Lower leg skin (tissue), 3 donors: ENCODE measurements around the gene GTF2IRD1.

Experiments
- CTCF ChIP-seq, 3 donors: fragments of 450-650 bp; IDR thresholded peaks; one replicate each; pipeline ENCODE4 v1.5.1; 2016; ENCODE audit warnings: antibody characterized with exemption in 3 of 3, mild to moderate bottlenecking in 3 of 3, moderate library complexity in 2 of 3
- POLR2A ChIP-seq, 2 donors: fragments of 450-650 bp; IDR thresholded peaks; one replicate each; pipeline ENCODE4 v1.6.1; 2016 to 2017; ENCODE audit warnings: antibody characterized with exemption in 2 of 2, mild to moderate bottlenecking in 1 of 2, moderate library complexity in 1 of 2

GRCh38 chr7:74439541-74439940 lies 14.2 kb upstream of the GTF2IRD1 start:
- TF ChIP-seq CTCF (IDR thresholded peaks at IDR 0.05): no peak
- TF ChIP-seq POLR2A (IDR thresholded peaks at IDR 0.05): no peak
